ENCODE measurements around the gene WDR18.
A peak's percentile ranks its signal among the peaks of the same experiment; 100 is the strongest.

WDR18 gene

DNA sequence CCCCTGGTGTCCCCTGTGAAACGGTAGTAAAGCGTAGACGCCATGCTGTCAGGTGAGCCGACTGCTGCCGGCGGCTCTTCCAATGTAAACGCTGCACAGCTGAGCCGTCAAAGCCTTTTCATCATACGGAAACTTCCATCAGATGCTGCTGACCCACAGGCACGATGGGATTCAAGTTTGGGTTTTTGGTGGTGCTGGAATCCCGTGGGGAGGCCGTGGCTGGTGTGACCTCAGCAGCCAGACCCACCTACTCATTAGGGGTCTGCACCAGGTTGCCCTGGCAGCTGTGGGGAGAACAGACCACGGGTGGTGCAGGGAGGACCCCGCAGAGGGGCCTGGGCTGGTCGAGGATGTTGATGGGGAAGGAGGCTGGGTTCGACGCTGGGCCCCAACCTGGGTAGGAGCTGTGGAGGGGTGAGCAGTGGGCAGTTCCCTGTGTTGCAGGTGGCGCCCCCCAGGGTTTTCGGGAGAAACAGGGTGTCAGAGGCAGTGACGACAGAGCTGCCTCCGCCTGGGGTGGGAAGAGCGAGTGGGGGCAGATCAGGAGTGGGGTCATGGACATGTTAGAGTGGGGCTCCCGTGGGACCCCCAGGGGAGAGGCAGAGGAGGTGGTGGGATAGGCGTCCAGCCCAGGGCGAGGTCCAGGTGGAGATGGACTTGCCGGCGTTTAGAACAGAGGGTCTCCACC, 22.7 kb downstream of the WDR18 start:
- no peak for DNase-seq (ENCODE audit: low spot score)
- no peak for FAIRE-seq

DNA sequence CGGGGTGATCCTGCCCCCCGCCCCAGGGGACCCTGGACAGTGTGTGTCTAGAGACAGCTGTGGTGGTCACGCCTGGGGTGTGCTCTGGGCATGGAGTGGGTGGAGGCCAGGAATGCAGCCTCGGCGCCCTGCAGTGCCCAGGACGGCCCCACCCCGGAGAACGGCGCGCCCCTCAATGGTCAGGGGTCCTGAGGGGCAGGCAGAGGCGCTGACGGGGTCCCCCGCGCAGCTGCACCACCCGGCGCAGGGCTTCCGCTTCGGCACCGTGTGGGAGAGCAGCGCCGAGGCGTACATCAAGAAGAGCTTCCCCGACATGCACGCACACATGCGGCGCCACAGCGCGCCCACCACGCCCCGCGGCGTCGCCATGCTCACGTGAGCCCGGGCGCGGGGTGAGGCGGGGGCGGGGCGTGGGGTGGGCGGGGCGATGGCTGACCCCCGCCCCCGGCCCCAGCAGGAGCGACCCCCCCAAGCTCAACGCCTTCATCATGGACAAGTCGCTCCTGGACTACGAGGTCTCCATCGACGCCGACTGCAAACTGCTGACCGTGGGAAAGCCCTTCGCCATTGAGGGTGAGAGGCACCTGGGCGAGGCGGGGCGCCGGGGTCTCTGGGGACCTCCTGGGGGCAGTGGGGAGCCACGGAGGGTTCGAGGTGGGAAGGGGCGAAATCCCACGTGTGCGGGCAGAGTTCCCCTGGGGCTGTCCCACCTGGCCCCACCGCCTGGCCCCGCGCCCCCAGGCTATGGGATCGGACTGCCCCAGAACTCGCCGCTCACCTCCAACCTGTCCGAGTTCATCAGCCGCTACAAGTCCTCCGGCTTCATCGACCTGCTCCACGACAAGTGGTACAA, 23.5 kb downstream of the WDR18 start:
- FAIRE-seq (no peak), DNase-seq (ENCODE audit: low spot score) (no peak)

DNA sequence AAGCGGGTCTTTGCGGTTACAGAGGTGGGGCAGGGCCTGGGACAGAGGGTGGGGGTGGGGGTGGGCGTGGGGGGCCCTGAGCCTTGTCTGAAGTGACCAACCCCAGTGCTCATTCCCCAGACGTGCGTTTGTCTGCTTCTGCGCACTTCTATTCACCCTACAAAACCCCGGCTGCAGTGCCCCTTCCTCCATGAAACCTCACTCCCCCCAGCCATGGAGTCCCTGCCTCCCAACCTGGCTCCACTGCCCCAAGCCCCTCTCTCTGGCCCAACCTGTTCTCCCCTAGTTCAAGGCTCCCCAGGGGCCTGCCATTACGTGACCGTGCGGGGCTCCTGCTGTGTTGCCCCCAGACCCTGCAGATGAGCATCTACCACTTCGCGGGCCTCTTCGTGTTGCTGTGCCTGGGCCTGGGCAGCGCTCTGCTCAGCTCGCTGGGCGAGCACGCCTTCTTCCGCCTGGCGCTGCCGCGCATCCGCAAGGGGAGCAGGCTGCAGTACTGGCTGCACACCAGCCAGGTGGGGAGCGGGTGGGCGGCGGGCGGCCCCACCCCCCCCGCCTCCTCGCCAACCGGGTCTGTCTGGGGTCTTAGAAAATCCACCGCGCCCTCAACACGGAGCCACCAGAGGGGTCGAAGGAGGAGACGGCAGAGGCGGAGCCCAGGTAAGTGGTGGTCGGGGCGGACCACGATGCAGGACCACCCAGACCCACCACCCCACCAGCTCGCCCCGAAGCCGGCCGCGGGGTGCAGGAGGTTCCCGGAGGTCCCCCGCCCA, 24.3 kb downstream of the WDR18 start:
- DNase-seq (ENCODE audit: low spot score) = no peak
- FAIRE-seq = no peak

DNA sequence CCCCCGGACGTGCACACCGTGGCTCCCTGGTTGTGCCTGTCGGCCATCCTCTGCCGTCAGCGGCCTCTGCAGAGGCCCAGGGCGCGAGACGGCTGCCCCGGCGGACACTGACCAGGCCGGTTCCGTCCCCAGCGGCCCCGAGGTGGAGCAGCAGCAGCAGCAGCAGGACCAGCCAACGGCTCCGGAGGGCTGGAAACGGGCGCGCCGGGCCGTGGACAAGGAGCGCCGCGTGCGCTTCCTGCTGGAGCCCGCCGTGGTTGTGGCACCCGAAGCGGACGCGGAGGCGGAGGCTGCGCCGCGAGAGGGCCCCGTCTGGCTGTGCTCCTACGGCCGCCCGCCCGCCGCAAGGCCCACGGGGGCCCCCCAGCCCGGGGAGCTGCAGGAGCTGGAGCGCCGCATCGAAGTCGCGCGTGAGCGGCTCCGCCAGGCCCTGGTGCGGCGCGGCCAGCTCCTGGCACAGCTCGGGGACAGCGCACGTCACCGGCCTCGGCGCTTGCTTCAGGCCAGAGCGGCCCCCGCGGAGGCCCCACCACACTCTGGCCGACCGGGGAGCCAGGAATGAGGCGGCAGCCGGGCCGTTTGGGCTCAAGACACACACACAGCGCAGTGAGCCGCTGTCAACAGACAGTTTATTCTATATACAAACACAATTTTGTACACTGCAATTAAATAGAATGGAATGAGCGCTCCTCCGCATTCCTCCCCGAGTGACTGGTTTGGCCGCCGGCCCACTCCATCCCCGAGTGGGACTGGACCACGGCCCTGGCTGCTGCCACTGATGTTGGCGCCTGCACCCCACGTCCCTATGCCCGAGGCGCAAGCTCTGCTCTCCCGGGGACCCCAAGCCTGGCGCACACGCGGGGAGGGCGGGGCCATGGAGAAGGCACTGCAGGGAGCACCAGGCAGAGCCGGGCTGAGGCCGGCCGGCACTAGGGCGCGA, 25.2 kb downstream of the WDR18 start:
- DNase-seq (ENCODE audit: low spot score) (no peak), FAIRE-seq (no peak)

DNA sequence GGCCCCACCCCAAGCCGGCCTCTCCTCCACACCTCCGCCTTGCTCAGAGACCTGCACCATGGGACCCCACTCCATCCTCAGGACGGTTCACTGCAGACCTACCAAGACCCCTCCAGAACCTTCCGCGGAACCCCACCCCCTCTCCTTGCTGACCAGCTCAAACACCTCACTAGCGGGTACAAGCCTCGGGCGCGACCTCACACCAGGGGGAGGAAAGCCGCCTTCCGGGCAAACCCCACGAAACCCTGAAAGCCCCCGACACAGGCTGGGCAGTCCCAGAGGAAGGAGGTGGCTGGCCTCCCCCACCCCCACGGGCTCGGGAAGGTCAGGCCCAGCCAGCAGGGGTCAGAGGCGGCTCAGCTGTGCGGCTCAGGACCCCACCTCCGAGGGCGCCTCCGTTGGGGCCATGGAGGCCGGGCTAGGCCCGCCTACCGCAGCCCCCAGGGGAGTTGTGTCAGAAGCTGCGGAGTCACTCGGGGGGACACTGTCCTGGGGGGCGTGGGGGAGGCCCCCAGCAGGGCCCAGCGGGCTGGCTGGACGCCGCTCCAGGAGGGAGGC, 25.9 kb downstream of the WDR18 start:
- DNase-seq (ENCODE audit: low spot score) (no peak), FAIRE-seq (no peak)

DNA sequence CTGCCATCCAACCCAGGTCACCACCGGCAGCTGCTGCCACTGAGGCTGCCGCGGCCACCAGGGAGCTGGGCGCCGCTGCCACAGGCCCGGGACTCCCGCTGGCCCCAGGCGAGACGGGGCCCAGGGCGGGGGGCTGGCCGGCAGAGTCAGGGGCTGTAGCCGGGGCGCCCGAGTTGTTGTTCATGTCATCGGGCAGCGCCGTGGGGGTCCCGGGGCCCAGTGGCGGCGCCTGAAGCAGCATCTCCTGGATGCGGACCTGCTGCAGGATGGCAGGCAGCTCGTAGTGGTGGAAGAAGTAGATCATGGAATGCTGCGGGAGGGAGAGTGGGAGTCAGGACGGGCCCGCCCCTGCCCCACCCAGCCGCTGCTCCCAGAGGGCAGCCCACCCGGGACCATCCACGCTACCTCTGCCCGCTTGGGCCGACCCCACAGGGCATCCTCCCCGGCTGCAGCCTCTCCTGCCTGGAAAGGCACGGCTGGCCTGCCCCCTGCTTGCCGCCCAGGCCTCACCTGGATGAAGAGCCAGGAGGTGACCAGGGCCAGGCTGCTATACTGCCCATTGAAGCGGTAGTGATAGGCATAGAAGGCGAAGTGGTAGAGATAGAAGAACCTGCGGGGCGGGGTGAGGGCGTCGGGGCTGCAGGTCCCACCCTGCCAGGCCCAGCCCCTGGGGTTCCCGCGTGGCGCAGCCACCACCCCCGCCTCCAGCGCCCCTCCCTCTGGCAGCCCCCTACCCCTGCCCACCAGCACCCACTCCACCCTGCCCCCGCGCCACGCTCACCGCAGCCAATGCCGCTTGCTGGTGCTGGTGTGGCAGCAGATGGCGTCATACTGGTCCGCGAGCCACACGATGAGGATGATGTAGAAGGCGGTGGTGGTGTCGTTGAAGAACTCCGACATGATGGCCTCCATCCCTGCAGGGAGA, 26.7 kb downstream of the WDR18 start:
- no peak for FAIRE-seq
- DNase-seq (ENCODE audit: low spot score) = no peak

DNA sequence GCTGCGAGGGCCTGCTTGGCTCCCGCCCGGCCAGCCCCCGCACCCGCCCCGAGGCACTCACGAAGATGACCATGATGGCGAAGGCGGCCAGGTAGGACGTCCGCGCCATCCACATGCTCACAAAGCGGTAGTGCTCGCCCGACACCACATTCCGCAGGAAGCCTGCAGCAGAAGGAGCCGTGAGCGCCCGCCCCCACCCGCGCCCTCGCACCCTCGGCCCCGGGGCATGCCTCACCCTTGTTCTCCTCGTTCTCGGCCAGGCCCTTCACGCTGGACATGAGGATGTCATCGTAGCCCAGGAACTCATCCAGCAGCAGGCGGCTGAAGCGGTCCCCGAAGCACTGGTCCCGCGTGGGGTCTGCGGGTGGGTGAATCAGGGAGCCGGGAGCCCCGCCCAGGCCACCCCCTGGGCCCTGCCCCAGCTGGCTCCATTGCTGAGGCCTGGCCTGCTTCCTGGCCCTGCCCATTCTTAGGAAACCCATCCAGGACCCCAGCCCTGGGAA, 27.7 kb downstream of the WDR18 start:
- no peak for DNase-seq (ENCODE audit: low spot score)
- FAIRE-seq = no peak

DNA sequence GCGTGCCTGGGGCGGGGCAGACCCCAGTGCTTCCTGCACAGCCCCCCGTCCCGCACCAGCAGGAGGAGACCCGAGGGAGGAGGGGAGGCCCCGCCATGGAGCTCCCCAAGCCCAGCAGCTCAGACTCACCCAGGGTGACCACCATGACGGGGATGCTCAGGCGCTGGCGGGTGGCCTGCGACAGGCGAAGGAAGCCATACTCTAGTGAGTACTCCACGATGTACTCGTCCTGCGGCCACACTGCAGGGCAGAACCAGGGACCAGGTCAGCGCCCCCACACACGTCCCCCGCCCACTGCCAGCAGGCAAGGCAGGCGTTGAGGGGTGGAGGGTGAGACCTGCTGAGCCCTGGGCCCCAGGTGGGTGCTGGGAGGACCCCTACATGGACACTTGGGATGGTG, 28.2 kb downstream of the WDR18 start:
- DNase-seq (ENCODE audit: low spot score) (no peak), FAIRE-seq (no peak)

DNA sequence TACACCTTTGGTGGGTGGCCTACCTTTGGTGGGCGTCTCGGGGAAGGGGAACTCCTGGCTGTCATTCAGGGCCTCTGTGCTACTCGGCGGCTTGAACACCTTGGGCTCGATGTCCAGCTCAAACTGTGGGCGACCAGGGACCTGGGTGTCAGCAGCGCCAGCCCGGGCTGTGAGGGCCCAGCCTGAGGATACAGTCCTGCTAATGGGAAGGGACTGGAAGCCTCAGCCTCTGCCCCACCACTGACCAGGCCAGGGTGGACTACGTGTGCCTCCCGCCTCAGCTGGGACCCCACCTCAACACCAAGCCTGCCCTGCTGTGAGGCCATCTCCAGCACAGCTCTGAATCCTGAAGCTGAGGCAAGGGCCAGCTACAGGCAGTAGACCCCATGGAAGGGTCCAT, 29.1 kb downstream of the WDR18 start:
- FAIRE-seq (no peak), DNase-seq (ENCODE audit: low spot score) (no peak)

DNA sequence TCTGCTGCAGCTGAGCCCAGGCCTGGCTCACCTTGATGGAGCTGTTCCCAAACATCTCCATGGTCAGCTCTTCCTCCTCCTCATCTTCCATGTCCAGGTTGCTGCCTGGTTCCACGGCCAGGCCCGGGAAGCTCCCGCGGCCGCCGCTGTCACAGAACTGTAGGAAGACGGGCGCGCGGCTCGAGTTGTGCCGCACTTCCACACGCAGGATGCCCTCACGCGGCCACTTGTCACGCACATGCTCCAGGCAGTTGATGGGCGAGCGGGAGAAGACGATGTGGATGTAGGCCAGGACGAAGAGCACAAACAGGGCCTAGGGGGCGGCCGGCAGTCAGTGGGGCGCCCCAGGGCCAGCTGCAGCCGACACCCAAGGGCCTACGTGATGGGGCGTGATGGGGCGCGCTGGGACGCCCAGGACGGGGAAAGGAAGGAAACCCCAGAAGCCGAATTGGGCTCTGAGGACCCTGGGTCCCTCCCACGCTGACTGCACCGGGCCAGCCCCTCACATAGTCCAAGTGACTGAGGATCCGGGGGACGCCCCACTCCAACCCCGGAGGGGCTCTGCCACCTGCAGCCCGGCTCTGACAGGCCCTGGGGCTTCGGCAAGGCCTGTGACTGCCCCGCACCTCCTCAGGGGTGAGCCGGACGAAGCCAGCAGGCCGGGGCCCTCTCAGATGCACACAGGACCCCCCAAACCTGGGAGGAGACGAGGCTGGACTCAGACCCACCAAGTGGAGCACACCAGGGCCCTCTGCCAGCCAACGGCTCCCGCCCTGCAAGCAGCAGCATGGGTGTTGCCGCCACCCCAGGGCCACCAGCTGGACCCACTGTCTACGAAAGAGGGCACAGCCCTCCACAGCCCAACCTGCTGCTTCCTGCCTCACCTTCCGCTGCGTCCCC, 30.3 kb downstream of the WDR18 start:
- no peak for DNase-seq (ENCODE audit: low spot score)
- no peak for FAIRE-seq

DNA sequence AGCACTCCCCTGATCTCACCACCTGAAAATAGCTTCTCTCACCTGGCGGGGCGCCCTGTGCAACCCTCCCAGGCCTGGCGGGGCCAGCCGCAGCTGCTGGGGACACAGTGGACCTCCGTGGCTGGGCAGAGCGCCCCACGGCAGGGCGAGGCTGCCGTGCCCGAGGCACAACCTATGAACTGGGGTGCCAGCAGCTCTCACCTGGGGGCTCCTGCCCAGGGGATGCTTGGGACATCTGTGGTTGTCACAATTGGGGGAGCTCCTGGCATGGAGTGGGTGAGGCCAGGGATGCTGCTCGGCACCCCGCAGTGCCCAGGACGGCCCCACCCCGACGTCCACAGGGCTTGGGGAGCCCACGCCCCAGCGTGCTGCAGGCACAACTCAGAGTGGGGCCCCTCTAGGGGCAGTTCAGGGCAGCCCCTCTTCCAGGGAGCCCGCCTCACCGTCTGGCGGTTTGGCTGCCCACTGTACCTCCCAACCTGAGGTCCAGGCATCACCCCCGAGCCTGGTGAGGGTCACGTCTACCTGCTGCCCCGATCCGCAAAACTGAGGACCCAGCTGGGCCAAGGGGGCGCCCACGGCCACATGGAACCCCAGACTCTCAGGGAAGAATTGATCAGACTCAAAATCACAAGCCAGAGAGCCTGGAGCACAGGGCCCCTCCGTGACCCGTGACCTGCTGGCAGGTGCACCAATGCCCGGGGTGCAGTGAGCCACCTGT, 31.1 kb downstream of the WDR18 start:
- DNase-seq (ENCODE audit: low spot score) (no peak), FAIRE-seq (no peak)

DNA sequence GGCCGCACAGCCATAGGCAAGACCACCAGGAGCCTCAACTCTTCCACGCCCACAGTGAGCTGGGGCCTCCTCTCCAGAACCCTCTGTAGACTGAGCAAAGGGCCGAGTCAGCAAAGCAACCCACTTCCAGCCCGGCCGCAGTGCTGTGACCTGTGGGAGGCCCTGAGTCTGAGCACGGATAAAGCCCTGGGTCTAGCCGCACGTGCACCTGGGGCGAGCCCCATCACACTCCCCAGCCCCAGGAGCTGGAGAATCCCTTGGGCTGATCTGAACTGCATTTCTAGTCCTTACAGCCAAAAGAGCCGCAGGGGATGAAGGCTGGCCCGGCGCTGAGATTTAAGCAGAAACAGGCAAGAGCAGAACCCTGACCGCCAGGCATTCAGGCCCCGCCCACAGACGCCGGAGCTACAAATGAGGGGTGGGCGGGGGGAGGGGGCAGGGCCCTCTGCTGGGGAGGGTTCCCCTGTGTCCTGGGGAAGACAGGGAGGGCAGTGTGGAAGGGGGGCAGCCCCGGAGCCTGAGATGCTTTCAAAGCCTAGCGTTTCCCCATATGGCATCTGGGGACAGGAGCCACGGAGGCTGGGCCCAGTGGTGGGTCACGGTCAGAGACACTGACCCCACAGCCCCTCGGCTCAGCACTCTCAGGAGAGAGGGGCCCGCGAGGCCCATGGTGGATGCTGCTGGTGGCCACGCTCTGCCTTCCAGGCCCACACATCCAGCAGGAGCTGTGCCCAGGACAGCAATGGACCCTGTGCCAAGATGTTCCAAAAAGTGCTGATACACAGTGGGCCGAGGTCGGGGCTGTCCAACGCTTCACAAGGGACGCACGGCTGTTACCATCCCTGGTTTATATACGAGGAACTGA, 31.9 kb downstream of the WDR18 start:
- DNase-seq (ENCODE audit: low spot score) (no peak), FAIRE-seq (no peak)

DNA sequence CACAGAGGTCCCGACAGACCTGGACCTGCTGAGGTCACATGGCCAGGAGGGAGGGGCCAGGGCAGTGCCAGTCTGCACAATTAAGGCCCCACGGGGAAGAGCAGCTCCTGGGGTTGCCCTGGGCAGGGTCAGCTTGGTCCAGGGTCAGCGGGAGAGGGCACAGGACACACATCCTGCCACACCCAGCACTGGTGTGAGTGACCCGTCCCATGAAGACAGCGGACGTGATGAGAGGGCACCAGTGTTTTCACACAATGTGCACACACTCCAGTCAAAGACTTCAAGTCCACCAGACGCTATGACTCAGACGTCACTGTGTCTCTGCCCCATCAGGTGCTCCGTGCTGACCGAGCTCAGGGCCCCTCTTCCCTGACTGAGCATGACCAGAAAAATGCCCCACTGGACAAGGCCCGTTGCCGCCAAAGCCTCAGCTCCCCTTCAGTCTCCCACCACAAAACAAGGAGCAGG, 32.5 kb downstream of the WDR18 start:
- DNase-seq (ENCODE audit: low spot score) (peak; percentile 93), FAIRE-seq (peak; percentile 88)

DNA sequence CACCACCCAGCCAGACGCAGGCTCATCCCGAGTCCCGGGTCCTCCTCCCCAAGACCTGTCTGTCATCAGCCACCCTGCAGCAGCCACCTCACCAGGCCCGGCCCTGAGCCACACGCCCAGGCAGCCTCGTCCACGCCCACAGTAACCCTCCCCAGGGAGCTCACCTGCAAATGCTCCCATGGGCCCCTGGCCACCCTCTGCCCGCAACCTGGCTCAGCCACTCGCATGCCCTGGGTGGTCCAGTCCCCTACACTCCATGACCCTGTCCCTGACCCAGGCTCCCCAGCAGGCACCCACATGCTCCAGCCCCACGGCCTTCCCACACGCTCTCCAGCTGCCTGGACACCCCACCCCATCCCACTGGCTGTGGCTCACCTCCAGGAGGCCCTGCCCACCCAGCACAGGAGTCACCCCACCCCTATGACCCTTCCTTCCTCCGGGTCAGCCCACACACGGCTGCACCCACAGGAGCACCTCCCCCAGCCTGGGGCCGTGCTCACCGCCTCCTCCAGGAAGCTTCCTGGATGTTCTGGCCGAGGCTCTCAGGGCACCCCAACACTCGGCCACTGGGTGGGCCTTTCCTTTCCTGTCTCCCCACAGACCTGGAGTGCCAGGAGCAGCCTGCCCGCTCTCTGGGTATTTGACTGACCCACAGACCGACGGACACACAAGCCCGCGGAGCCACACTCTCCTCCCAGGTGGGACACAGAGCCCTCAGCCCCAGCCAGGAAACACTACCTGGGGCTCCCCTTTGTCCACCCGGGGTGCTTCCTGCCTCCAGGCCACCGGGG, 33.2 kb downstream of the WDR18 start:
- DNase-seq (ENCODE audit: low spot score) = peak; percentile 56
- FAIRE-seq = no peak

DNA sequence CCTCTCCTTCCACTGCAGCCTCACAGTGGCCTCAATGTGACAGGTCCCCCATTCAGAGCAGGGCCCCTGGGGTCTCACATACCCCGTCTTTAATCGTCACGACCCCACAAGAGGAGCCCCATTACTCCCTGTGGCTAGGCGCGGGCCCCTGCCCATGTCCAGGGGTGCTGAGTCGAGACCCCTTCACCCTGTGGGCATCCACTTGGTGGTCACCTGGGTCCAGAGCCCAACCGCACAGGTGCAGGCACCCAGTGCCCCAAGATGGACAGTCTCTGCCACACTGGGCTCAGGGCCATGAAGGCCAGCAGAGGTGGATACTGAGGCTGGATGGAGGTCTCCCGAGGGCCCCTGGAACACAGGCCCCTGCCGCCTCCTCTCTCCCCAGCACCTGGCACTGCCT, 33.8 kb downstream of the WDR18 start:
- DNase-seq (ENCODE audit: low spot score) (no peak), FAIRE-seq (no peak)

DNA sequence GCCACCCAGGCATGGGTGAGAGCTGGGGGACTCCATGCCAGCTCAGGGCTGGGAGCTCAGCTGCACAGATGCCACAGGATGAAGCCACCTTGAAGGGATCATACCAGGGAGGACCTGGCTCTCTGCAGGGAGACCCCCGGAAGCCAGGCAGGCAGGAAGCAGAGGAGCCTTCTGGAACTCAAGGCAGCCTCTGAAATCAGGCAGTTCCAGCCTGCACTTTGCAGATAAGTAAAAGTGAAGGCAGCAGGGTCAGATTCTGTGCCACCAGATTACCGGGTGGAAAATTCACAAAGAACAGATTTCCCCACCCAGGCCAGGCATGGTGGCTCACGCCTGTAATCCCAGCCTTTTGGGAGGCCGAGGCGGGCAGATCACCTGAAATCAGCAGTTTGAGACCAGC, 34.2 kb downstream of the WDR18 start:
- DNase-seq (ENCODE audit: low spot score) (no peak), FAIRE-seq (no peak)
